Activated CD4-positive, alpha-beta memory T cell treated with anti-CD3 and anti-CD28 coated beads for 36 hours (primary cell): ENCODE results near the gene KIAA1671. TPM values are rescaled to one million over a fixed set of nuclear protein-coding genes. Genes with fewer than 3 reads are reported as not detected.

ENCODE experiments used
- CTCF ChIA-PET: fragments of 350-600 bp; sonication (Branson Sonifier 250); formaldehyde crosslinking; loops from one replicate; lab custom pipeline; 2021; ENCODE audit warnings: antibody characterized with exemption, inconsistent platforms; lab: Charles Lee
- POLR2A ChIA-PET: fragments of 350-600 bp; sonication (Branson Sonifier 250); formaldehyde crosslinking; loops from one replicate; lab custom pipeline; 2021; ENCODE audit warnings: antibody characterized with exemption; lab: Charles Lee
- DNase-seq: peaks from one replicate; pipeline ENCODE4 v3.0.0-alpha.2; 2020
- H3K27ac Mint-ChIP-seq: one replicate; pipeline ENCODE4 v1.8.0; 2021; ENCODE audit warnings: mixed read lengths
- H3K27me3 Mint-ChIP-seq: one replicate; pipeline ENCODE4 v1.8.0; 2021; ENCODE audit warnings: mixed read lengths
- H3K36me3 Mint-ChIP-seq: one replicate; pipeline ENCODE4 v1.8.0; 2021; ENCODE audit warnings: mixed read lengths
- H3K4me1 Mint-ChIP-seq: one replicate; pipeline ENCODE4 v1.8.0; 2021; ENCODE audit warnings: low read depth, mixed read lengths
- H3K4me3 Mint-ChIP-seq: one replicate; pipeline ENCODE4 v1.8.0; 2021; ENCODE audit warnings: mild to moderate bottlenecking, mixed read lengths
- H3K9me3 Mint-ChIP-seq: one replicate; pipeline ENCODE4 v1.8.0; 2021; ENCODE audit warnings: mixed read lengths
- intact Hi-C: fragments of 100-400 bp; cut with micrococcal nuclease; formaldehyde crosslinking; loops from one replicate; pipeline ENCODE4 v1.15.1; 2023
- total RNA-seq, 2 experiments: library from RNA; stranded (reverse); gene quantifications; one replicate each; pipeline ENCODE4 v1.2.3, GENCODE V29; 2021

KIAA1671 gene
- total RNA-seq, 2 experiments from 2014 or later, result 6.5 to 6.8 TPM

DNA sequence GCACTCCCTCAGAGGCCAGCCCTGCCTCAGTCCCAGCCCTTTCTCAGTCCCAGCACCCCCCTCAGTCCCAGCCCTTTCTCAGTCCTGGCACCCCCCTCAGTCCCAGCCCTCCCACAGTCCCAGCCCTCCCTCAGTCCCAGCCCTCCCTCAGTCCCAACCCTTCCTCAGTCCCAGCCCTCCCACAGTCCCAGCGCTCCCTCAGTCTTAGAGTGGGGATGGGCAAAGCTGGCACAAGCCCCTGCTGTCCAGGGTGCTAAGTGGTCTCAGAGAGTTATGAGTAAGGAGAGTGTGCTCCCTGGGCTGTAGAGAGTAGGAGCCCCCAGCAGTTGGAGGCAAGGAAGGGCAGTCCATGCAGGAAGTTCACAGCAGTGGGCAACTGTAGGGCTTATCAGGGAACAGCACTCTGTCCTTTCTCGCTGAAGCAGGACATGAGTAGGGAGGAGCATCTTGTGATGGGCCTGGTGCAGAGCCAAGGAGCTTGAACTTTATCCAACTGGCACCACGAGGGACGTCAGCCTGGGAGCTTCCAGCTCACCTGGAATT, 195.7 kb downstream of the KIAA1671 start:
- Mint-ChIP-seq H3K9me3 (no peaks in the 10 kb centered on the region), H3K36me3 (no peaks in the 10 kb centered on the region), H3K27me3 (no peaks in the 10 kb centered on the region), H3K4me1 (no peaks in the 10 kb centered on the region), H3K4me3 (no peak overlapping the region), H3K27ac (no peak overlapping the region)
- ChIA-PET CTCF (interaction anchor here (1.4 kb wide), 1 partner anchor 54 kb away, joined by 3 read pairs; no protein-coding TSS in a partner anchor), POLR2A (no interaction called here)
- DNase-seq, result no peak
- intact Hi-C loops, result no loop called here

- H3K27me3 Mint-ChIP-seq, result no peaks in the 10 kb centered on the region
- no peaks in the 10 kb centered on the region for H3K4me1 Mint-ChIP-seq
- POLR2A ChIA-PET, result no interaction called here
- no peaks in the 10 kb centered on the region for H3K9me3 Mint-ChIP-seq
- no peak overlapping the region for H3K4me3 Mint-ChIP-seq
- H3K27ac Mint-ChIP-seq, result no peak overlapping the region
- intact Hi-C loops, result no loop called here
- no peak for DNase-seq
- H3K36me3 Mint-ChIP-seq, result no peaks in the 10 kb centered on the region
- CTCF ChIA-PET, result interaction anchor here (1.4 kb wide), 1 partner anchor 53 kb away, joined by 3 read pairs; no protein-coding TSS in a partner anchor
Measured at GRCh38 chr22:25149014-25149413, 196.5 kb downstream of the KIAA1671 start.

DNA sequence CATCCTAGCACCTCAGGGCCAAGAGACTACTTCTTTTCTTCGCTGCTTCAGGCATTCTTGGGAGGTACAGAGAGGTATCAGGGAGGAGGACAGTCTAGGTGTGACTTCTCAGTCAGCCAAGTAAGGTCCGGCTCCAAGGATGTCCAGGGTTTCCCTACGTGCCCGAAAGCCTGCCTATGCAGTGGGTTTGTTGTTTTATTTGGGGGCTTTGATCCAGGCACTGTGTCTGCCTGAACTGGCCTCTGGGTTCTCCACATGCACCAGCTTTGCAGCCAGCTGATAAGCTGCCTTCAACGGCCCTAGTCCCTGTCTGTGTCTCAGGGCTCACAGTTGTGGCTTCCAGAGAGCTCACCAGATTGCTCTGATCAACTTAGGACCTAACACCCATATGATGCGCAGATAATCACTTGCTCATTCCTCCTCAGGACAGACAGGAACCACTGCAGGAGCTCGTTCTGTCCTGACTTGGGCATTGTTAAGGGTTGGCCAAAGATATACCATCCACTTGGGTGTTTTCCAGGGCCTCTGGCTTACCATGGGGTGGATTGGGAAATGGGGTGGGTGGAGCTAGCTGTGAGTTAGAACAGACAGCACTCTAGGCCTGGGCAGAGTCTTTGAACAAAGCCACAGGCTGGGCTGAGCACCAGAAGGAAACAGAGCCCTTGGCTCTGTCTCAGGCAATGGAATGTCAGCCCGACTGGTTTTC, 201.6 kb downstream of the KIAA1671 start:
- Mint-ChIP-seq H3K27me3 (no peaks in the 10 kb centered on the region), H3K9me3 (no peaks in the 10 kb centered on the region), H3K27ac (no peak overlapping the region), H3K36me3 (no peaks in the 10 kb centered on the region), H3K4me3 (no peak overlapping the region), H3K4me1 (no peaks in the 10 kb centered on the region)
- ChIA-PET CTCF (interaction anchor here (1.5 kb wide), 1 partner anchor 43 kb away, joined by 3 read pairs; no protein-coding TSS in a partner anchor), POLR2A (no interaction called here)
- no peak for DNase-seq
- intact Hi-C loops, result no loop called here

DNA sequence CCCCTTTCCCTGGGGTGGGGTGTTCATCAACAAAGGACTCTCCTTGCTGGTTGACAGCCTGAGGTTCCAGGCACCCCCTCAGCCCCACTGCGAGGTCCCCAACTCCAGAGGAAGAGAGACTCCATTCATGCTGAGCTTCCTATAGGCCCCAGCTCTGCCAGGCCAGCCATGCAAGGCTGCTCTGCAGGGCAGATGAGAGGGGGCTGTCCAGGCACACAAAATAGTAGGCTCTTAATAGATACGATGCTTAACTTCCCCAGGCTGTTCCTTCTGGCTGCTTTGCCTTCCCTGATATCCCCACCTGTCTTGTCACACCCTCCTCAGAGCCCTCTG, 202.1 kb downstream of the KIAA1671 start:
- no peaks in the 10 kb centered on the region for H3K9me3 Mint-ChIP-seq
- no peaks in the 10 kb centered on the region for H3K27me3 Mint-ChIP-seq
- no peaks in the 10 kb centered on the region for H3K36me3 Mint-ChIP-seq
- intact Hi-C loops, result no loop called here
- H3K4me1 Mint-ChIP-seq, result no peaks in the 10 kb centered on the region
- no peak for DNase-seq
- H3K4me3 Mint-ChIP-seq, result no peak overlapping the region
- no peak overlapping the region for H3K27ac Mint-ChIP-seq
- CTCF ChIA-PET, result interaction anchor here (1.5 kb wide), 1 partner anchor 43 kb away, joined by 3 read pairs; no protein-coding TSS in a partner anchor
- POLR2A ChIA-PET, result no interaction called here

- Mint-ChIP-seq H3K9me3 (no peaks in the 10 kb centered on the region), H3K27ac (no peak overlapping the region), H3K27me3 (no peaks in the 10 kb centered on the region), H3K36me3 (no peaks in the 10 kb centered on the region), H3K4me1 (no peaks in the 10 kb centered on the region), H3K4me3 (no peak overlapping the region)
- DNase-seq, result no peak
- ChIA-PET CTCF (no interaction called here), POLR2A (no interaction called here)
- intact Hi-C loops, result no loop called here
Measured at GRCh38 chr22:25156736-25157135, 204.2 kb downstream of the KIAA1671 start.

DNA sequence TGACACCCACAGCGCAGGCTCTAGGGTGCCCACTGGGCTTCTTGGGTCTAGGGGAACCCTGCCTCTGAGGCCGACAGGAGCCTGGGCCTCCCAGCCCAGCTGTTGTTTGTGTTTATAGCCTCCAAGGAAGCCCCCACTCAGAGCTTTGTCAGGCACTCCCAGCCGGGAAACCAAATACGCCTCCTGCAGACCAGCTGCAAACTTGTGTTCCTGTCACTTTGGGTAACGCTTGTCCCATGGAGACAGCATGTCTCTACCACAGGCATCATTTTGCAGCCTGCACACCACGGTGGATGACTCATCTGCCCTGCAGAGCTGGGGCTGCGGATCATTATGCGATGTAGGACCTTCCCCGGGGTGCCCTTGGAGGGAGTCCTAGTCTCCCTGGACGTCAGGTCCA, 206.5 kb downstream of the KIAA1671 start:
- POLR2A ChIA-PET, result no interaction called here
- CTCF ChIA-PET, result no interaction called here
- no peaks in the 10 kb centered on the region for H3K9me3 Mint-ChIP-seq
- H3K4me3 Mint-ChIP-seq, result no peak overlapping the region
- H3K4me1 Mint-ChIP-seq, result no peaks in the 10 kb centered on the region
- H3K27ac Mint-ChIP-seq, result no peak overlapping the region
- no peaks in the 10 kb centered on the region for H3K36me3 Mint-ChIP-seq
- intact Hi-C loops, result no loop called here
- H3K27me3 Mint-ChIP-seq, result no peaks in the 10 kb centered on the region
- DNase-seq, result no peak

- intact Hi-C loops, result no loop called here
- no peaks in the 10 kb centered on the region for H3K36me3 Mint-ChIP-seq
- no peak for DNase-seq
- H3K4me3 Mint-ChIP-seq, result no peak overlapping the region
- H3K4me1 Mint-ChIP-seq, result no peaks in the 10 kb centered on the region
- CTCF ChIA-PET, result no interaction called here
- H3K27ac Mint-ChIP-seq, result no peak overlapping the region
- no peaks in the 10 kb centered on the region for H3K27me3 Mint-ChIP-seq
- POLR2A ChIA-PET, result no interaction called here
- no peaks in the 10 kb centered on the region for H3K9me3 Mint-ChIP-seq
Measured at GRCh38 chr22:25160120-25160996, 207.8 kb downstream of the KIAA1671 start.

DNA sequence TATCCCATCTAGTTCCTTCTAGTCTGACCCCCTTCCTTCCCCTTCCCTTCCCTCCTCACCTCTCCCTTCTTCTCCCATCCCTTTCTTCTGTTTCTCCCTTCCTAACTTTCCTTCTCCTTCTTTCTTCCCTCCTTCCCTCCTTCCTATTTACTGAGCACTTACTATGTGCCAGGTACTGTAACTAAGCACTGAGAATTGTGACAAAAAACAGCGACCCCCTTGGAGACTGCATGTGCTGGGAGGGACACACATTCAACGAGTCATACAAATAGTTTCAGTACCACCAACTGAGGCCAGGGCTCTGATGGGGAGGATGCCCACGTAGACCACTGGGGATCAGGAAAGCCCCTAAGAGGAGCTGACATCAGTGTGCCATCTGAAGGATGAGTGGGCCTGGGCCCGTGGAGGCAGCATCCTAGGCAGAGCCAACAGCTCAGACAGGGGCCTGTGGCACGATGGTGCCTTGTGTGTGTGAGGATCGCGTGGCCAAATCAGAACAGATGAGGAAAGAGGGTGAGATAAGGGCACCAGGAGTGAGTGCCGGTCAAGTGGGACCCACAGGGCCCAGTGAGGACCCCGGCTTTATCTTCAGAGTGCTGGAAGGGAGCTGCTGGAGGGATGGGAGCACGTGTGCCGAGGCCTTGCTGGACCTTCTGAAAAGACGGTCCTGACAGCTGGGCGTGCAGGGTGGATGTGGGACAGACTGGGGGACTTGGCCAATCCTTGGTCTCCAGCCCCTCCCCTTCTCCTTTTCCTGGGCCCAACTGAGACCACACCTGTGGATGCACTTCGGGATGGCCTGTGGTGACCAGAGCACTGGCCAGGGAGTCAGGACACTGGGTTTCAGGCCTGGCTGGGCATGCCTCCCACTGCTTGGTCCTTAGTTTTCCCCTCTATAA, 208.8 kb downstream of the KIAA1671 start:
- Mint-ChIP-seq H3K36me3 (no peaks in the 10 kb centered on the region), H3K27ac (no peak overlapping the region), H3K9me3 (no peaks in the 10 kb centered on the region), H3K4me1 (no peaks in the 10 kb centered on the region), H3K27me3 (no peaks in the 10 kb centered on the region), H3K4me3 (no peak overlapping the region)
- ChIA-PET POLR2A (no interaction called here), CTCF (interaction anchor here (0.9 to 1.0 kb wide), 2 partner anchors 12 to 50 kb away, joined by 3 read pairs; no protein-coding TSS in a partner anchor)
- no peak for DNase-seq
- intact Hi-C loops, result no loop called here

- intact Hi-C loops, result no loop called here
- H3K27me3 Mint-ChIP-seq, result no peaks in the 10 kb centered on the region
- ChIA-PET CTCF (interaction anchor here (0.9 to 1.0 kb wide), 2 partner anchors 12 to 51 kb away, joined by 3 read pairs; no protein-coding TSS in a partner anchor), POLR2A (no interaction called here)
- no peaks in the 10 kb centered on the region for H3K4me1 Mint-ChIP-seq
- no peak for DNase-seq
- H3K9me3 Mint-ChIP-seq, result no peaks in the 10 kb centered on the region
- H3K27ac Mint-ChIP-seq, result no peak overlapping the region
- no peak overlapping the region for H3K4me3 Mint-ChIP-seq
- no peaks in the 10 kb centered on the region for H3K36me3 Mint-ChIP-seq
Measured at GRCh38 chr22:25161916-25162530, 209.5 kb downstream of the KIAA1671 start.

GRCh38 chr22:25162561-25162960, 210.0 kb downstream of the KIAA1671 start:
- Mint-ChIP-seq H3K27me3 (no peaks in the 10 kb centered on the region), H3K27ac (no peak overlapping the region), H3K9me3 (no peaks in the 10 kb centered on the region), H3K36me3 (no peaks in the 10 kb centered on the region), H3K4me3 (no peak overlapping the region), H3K4me1 (no peaks in the 10 kb centered on the region)
- ChIA-PET CTCF (interaction anchor here (0.9 to 1.0 kb wide), 2 partner anchors 11 to 52 kb away, joined by 3 read pairs; no protein-coding TSS in a partner anchor), POLR2A (no interaction called here)
- no peak for DNase-seq
- intact Hi-C loops, result no loop called here

GRCh38 chr22:25165785-25166184, 213.3 kb downstream of the KIAA1671 start:
- Mint-ChIP-seq H3K4me3 (no peak overlapping the region), H3K36me3 (no peaks in the 10 kb centered on the region), H3K27ac (no peak overlapping the region), H3K4me1 (no peaks in the 10 kb centered on the region), H3K9me3 (no peaks in the 10 kb centered on the region), H3K27me3 (no peaks in the 10 kb centered on the region)
- ChIA-PET POLR2A (no interaction called here), CTCF (interaction anchor here (2.5 kb wide), 1 partner anchor 36 kb away, joined by 9 read pairs; no protein-coding TSS in a partner anchor)
- DNase-seq, result no peak
- intact Hi-C loops, result no loop called here
